ENCODE results near the gene SV2A.
"Not testable (repeated sequence)": the region's sequence is repeated elsewhere in the genome, so short reads cannot be mapped to it uniquely, and the experiment has no call there.

SV2A gene

DNA sequence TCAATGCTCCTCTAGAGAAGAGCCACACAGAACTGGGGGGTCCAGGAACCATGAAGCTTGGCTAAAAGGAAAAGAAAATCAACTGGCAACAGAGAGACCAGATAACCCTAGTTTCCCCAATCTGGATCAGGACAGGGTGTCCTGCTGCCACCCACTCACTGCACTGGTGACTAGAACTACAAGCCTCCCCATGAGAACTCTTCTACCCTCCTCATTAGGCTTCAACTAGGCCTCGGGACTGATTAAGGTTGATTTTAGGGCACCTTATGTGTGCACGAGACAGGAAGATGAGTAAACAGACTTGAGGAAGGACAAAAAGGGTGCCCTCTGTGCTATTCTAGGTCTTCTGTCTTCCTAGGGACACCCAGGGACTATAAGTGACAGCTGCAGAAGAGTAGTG is 12.2 kb upstream of the SV2A start:
- no peak for DNase-seq (ENCODE audit: low read depth in 3 of 3)

DNA sequence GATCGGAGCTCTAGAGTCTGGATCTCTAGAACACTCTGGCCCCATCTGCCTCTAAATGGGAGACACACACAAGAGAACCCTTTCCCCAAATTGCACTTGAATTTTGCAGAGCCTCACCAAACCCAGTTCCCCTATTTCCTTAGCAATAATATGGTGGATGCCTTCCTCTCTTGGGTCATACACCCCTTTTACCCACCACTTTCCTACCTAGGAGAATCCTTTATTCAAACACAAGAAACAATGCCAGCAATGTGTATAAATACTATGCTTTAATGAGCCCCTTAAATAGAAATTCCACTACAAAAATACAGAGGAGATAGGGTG is 10.7 kb upstream of the SV2A start:
- DNase-seq (ENCODE audit: low read depth in 3 of 3), result no peak

DNA sequence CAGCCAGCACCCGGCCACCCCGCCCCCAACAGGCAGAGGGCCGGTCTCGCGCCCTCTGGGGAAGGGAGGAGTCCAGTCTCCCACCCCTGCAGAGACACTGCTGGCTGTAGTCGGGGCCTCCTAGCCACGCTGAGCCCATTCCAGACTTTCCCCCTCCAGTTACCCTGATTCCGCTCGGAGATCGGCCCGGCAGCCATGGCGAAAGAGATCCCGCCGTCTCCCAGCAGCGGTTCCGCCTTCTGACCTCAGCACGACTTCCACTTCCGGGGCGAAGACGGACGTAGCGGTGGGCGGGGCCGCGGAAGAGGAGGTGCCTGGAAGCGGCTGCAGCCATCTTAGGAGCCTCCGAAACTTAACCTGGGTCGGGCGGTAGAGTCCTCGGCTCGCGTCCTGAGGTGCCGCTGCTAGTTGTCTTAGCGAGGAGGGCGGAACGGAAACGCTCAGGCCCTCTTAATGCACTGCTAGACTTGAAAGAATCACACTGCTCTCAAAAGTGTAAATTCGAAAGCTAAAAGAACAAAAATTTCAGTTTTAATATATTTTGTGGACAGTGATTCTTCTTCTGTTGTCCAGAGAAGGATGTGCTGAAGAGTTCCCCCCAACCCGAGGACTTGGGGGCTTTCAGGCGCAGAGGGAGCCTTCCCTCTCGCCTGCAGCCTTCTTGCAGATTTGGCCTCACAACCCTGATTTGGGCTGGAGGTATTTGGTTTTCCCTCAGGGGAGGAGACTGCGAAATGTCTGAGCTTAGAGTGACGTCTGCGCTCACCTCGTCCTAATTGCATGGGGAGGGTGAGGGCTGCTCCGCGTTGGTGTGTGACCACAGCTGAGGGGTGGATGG is 10.1 kb upstream of the SV2A start, which contains the start of gene SF3B4:
Gene SF3B4, minus strand, starts transcription at position 241 of the 838 bp plus-strand sequence. Its CDS starts 44 bp downstream, at position 197.
- peak; percentile 90 to 94 (median 91) for DNase-seq (ENCODE audit: low read depth in 3 of 3)

DNA sequence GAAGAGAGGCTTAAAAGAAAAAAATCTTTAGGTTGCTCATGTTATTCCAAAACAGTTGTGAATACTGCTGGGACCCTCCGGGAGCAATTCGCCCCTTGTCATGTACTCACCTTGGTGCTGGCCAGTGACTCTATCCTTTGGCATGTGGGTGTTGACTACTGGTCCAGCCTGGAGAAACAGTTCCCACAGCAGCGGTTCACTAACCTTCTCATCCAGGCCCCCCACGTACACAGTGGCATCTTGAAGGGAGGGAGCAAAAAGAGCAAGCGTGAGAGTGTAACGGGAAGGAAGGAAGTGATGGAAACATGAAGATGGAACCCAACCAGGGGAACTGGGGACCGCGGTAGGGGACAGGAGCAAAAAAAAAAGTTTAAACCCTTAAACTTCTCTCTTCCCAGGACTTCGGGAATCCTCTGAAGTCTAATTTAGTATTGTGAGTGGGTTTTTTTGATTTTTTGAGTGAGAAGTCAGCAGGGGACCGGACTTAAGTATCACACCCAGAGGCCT is 9.5 kb upstream of the SV2A start:
- DNase-seq (ENCODE audit: low read depth in 3 of 3), result no peak

DNA sequence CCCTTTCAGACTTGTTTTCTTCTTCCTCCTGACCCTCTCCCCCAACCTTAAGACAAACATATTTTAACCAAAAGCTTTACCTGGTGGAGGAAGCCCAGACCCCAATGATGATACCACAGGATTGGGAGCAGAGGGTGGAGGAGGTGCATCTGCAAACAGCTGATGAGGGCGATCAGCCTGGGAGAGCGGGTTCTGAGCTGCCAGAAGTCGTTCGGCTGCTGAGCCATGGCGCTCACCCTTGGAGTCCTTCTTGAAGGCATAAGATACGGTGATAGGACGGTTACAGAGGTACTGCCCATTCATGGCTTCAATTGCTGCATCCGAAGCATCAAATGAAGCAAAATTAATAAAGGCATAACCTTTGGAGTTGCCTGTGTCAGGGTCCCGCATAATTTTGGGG is 8.7 kb upstream of the SV2A start:
- DNase-seq (ENCODE audit: low read depth in 3 of 3), result no peak

DNA sequence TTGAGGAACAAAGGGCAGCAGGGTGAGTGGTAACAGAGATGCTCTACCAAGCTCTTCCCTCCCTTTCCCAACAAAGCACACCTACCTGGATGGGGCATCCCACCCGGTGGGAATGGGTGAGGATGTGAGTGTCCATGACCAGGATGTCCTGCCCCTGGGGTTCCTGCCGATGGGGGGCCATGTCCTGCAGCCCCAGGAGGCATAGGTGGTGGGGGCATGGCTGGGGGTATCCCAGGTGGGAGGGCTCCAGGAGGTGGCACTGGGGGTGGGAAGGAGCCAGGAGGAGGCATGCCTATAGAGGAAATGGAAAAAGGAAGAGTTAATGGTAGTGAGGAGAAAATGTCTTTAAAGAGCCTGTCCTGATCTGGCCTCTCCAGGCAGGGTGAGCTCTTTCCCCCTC is 8.1 kb upstream of the SV2A start:
- DNase-seq (ENCODE audit: low read depth in 3 of 3), result no peak

DNA sequence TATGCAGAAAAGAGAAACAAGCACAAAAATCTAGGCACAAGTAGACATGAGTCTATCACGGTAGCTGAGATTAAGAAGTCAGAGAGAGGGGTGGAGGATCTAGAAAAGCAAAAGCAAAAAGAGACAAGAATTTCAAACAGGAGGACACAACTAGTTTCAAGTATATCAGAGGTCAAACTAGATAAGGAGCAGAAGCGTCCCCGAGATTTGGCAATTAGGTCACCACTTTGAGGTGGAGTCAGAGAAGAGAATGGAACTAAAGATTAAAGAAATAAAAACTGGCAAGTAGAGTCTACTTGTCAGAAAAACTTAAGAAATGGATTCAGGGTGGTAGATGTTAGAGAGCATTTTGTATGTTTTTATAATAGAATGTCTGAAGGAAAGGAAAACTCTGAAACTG is 7.7 kb upstream of the SV2A start:
- DNase-seq (ENCODE audit: low read depth in 3 of 3), result no peak

DNA sequence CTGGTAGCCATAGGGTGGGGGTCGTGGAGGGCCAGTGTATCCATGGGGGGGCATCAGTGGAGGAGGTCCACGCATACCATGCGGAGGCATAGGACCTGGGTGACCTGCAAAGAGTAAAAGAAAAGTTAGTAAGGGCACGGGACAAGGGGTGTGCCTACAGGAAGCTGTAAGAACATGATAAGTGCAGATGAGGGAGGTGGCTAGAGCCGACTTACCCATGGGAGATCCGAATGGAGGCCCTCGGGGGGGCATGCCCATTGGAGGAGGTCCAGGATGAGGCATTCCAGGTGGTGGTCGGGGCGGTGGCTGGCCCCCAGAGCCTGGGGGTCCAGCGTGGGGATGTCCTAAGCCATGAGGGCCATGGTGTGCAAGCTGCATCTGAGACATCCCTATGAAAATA is 6.0 kb upstream of the SV2A start:
- no peak for DNase-seq (ENCODE audit: low read depth in 3 of 3)

DNA sequence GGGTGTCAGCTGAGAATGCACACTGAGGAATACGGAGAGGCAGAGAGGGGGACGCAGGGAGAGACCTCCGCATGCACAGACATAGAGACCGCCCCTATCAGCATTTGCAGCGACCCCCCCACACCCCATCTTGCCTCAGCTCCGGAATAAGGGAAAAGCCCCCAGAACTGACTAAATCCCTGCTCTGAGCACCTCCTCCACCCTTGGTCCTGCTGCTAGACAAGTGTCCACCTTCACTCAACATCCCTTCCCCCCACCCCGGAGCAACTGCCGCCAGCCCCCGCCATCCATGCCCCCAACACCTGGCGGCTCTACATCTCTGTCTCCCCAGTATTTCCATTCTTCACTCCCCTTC is 769 bp downstream of the SV2A start:
- no peak for DNase-seq (ENCODE audit: low read depth in 3 of 3)

DNA sequence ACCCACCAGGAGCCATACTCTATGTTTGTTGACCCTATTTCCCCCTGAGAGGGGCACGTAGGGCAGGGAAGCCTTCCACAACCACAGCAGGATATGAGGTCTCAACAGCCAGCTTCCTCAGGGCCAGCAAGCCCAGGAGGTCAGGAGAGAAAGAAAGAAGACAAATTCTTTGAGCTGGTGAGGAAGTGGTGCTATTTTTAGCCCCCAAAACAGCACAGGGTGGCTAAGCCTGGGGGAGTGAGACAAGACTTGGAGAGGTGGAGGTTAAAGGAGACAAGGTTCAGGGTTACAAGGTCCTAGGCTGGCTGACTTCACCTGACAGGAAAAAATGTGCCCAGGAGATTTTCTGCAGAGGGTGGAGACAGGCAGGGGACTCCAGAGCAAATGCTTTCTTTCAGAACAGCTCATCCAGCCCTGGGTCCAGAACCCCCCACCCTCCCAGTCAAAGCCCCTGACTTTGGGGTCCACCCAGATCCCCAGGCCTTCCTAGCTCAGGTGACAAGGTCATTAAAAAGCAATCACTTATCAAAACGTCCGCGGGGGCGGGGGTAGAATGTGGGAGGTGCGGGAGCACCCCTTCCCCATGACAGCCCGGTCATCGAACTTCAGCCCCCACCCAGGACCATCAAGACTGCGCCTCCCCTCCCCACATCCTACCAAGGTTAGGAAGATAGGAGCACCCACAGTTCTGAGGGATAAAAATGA is 1.3 kb downstream of the SV2A start:
- DNase-seq (ENCODE audit: low read depth in 3 of 3), result no peak

DNA sequence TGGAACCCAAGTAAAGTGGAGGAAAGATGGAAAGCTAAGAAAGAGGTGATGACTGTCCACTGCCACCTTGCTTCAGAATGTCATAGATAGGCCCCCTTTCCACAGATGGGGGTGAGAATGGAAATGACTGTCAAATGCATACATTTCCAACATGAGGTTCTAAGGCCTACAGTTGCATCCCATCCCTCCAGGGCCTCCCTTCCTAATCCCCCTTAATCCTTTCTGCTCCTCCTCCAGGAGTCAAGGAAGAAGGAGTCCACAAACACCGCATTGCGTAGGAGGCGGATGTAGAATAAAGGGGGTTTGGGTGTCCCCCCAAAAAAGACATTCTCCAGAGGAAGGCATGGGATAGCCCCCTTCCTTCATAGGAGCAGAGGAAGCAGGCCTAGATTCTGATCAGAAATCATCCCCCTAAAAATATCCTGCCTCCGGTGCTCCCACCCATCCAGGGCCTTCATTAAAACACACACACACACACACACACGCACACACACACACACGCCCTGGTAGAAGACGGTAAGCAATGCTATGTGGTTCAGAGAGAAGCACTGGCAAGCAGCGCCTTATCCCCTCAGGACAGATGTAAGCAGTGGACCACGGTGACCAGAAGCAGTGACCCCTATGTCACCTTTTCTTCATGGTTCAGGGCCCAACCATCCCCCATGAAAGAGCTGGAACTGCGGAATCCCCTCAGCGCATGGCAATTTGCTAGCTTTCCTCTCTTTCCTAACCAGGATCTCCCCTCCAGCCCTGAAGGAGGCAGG is 2.0 kb downstream of the SV2A start:
- DNase-seq (ENCODE audit: low read depth in 3 of 3), result no peak

DNA sequence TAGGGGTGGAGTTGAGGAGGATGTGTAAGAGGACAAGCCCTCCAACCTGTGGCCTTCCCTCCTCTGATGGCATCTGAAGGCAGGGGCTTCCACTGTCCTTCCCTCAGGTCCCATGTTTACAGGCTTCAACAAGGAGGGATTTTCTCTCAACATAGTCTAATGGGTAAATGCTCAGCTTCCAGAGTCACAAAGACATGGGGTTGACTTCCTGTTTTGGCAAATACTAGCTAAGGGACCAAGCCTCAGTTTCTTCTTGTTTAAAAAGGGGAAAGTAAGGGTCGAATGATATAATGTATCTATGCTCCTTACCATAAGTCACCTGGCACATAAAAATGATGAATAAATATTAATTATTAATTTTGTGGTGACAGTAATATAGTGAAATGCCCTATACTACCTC is 3.1 kb downstream of the SV2A start:
- no peak for DNase-seq (ENCODE audit: low read depth in 3 of 3)

DNA sequence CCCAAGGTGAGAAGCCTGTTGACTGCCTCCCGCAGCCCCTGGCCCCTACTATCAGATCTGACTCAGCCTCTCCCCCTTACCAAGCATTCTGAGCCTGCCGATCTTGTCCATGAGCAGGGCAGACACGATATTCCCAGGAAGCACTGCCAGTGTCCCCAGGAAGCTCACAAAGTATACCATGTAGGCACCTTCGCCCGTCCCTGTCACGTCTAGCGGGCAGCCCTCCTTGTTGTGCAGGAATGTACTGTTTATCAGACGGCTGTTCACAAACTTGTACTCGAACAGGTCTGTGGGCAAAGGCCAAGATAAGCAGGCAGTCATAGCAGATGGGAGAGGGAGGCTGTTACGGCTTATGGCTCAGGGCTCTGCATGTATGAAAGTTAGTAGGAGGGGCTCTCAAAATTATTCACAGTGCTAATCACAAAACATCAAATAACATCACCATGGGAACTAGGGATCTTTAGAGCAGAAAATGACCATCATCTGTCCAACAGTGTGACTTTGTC is 11.0 kb downstream of the SV2A start:
- no peak for DNase-seq (ENCODE audit: low read depth in 3 of 3)

DNA sequence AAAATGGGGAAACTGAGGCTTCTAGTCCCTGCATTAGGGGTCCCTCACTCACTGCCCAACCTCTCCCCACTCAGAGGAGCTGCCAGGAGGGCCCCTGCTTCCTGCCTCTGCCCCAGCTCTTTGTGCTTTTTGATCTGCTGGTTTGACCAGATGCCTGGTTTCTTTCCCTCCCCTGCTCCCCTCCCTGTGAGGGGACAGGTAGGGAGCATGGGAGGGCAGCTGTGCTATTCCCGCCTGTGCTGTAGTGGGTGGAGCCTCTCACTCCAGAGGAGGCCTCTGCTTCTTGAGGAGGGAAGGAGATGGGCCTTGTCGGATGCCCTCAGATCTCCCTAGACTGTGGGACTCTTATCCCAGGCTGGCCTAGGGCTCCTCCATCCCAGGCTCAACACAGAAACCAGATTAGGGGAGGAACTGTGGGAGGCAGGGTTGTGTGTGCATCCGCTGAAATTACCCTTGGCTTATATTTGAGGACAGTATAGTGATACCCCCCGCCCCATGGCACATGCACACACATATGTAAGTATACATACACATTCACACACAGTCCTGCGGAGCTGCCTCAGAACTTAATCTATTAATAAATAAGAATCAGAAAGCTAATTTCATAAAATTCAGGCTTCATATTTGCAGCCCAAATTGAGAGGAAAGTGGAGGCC is 13.7 kb downstream of the SV2A start:
- no peak for DNase-seq (ENCODE audit: low read depth in 3 of 3)

DNA sequence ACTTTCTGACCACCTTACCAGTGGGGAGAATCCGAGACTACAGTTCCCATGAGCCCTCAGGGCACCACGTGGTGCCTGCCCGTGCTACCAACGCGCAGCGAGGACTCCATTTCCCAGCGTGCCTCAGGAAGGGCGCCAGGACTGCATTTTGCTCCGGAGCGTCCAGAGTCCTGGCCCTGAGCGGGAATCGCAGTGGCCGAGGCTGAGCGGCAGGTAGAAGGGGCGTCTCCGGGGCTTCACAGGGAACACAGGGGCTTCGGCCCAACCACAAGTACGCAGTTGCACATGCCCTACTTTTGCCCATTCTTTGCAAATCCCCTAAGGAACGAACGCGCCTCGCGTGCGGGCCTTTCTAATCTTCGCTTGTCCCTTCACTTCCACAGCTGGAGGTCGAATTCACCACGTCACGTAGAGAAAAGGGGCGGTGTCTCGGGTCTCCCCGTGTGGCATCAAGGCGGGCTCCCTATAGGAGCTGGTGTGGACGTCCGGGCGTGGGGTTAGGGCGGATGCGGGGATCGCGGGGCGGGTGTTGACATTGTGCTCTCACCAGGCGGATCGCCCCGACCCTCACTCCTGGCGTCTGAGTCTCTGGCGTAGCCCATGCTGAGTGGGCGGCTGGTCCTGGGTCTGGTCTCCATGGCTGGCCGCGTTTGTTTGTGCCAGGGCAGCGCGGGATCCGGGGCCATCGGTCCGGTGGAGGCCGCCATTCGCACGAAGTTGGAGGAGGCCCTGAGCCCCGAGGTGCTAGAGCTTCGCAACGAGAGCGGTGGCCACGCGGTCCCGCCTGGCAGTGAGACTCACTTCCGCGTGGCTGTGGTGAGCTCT is 18.0 kb downstream of the SV2A start, which contains the start of gene BOLA1:
Gene BOLA1, plus strand, starts transcription at position 109 of the 825 bp plus-strand sequence. Its CDS starts 492 bp downstream, at position 601.
- peak; percentile 65 to 81 (median 71) for DNase-seq (ENCODE audit: low read depth in 3 of 3)

DNA sequence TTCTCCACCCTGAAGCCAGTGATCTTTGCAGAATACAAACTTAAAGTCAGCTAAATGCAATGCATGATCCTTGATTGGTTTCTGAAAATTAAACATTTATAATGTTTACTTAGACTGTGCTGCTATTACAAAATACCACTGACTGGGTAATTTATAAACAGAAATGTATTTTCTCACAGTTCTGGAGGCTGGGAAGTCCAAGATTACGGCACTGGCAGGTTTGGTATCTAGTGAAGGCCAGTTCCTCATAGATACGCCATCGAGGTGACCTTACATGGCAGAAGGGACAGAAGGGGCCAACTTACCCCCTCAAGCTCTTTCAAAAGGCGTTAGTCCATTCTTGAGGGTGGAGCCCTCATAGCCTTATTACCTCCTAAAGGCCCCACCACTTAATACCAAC is 21.1 kb downstream of the SV2A start:
- no peak for DNase-seq (ENCODE audit: low read depth in 3 of 3)

DNA sequence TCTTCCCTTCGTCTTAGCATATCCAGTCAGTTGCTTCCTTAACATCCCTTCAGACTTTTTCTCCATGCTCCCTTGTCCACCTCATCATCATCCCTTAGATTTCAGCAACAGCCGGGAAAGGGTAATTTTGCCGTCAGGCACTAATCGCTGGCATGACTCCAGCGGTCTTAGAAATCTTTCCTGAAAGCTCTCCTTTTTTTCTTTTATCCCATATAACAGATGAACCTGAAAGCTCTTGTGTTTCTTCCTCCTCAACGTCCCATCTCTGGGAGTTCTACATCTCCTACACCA is 28.7 kb downstream of the SV2A start:
- no peak for DNase-seq (ENCODE audit: low read depth in 3 of 3)

DNA sequence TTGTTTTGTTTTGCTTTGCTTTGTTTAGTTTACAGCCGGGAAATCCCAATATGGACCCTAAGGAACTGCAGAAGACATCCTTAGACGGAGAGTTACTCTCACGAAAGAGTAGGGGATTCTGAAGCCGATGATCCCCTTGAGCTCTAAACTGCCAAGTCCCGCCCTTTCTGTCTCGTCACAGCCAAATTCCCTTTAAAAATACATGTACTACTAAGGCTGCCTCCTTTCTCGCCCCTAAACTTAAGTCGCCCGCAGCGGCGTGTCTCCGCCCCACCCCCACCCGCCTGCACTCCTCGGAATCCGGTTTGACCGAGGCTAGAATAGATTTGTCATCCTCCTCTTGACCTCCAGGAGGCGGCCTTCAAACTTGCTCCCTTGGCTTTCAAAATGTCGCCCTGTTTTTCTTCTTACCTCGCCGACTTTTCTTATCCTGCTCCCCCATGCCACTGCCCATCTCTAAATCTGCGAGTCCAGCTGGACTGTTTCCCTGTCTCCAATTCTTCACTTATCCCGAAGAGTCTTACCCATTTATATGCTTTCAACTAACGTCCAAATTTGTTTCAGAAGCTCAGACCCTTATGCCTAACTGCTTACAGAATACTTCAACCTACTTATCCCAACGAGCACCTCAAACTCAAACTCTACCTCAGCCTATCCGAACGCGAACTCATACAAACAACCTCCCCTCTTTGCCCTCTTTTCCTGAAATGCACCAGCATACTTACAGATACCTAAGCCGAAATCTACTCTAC is 29.2 kb downstream of the SV2A start:
- DNase-seq (ENCODE audit: low read depth in 3 of 3), result peak; percentile 50 to 81 (median 59)

DNA sequence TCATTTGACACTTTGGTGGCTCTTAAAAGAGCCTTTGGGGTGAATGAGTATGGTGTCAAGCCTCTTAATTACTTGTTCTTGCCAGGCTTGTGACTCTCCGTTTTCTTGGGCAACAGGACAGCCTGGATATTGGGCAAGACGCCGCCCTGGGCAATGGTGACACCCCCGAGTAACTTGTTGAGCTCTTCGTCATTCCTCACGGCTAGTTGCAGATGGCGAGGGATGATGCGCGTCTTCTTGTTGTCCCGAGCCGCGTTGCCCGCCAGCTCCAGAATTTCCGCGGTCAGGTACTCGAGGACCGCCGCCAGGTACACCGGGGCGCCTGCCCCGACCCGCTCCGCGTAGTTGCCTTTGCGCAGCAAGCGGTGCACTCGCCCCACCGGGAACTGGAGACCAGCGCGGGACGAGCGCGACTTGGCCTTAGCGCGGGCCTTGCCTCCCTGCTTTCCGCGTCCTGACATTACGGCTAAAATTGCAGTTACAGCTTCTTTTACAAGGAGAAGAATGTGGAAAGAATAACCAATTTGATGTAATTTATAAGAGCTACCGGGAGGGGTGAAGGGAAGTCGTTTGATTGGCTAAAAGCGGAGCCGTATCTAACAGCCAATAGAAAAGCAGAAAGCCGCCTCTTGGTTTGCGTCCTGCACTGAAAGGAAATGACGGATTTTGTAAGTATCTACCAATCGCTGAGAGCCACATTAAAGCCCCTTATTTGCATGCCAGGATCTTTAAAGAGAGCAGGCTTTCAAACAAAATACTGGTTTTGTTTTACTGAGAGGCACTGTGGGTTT is 30.0 kb downstream of the SV2A start:
- DNase-seq (ENCODE audit: low read depth in 3 of 3), result peak; percentile 47 to 65 (median 64)

DNA sequence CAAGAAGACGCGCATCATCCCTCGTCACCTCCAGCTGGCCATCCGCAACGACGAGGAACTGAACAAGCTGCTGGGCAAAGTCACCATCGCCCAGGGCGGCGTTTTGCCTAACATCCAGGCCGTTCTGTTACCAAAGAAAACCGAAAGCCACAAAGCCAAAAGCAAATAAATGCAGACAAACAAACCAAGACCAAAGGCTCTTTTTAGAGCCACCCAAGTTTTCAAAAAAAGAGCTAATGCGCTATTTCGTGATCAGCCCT is 30.5 kb downstream of the SV2A start:
- DNase-seq (ENCODE audit: low read depth in 3 of 3), result not testable (repeated sequence)

Data from stimulated activated CD4-positive, alpha-beta T cell treated with anti-CD3 and anti-CD28 coated beads, TNF-alpha, amount 100 ng/mL, for 24 hours (primary cell).